SW 1271 (cell line): ENCODE results near the gene RCOR3.
A peak's percentile ranks its signal among the peaks of the same experiment; 100 is the strongest.
"Not testable (repeated sequence)": the region's sequence is repeated elsewhere in the genome, so short reads cannot be mapped to it uniquely, and the experiment has no call there.

Experiments
- DNase-seq, 2 experiments: peaks; one replicate each; lab custom pipeline; 2025; lab: John Stamatoyannopoulos, UW

The RCOR3 gene

GRCh38 chr1:211260141-211261107 lies 1.3 kb downstream of the RCOR3 start:
- DNase-seq, result peak; percentile 23 to 47

- DNase-seq, result no peak
Measured at GRCh38 chr1:211261229-211261628, 2.1 kb downstream of the RCOR3 start.

GRCh38 chr1:211263022-211263421 lies 3.9 kb downstream of the RCOR3 start:
- DNase-seq, result not testable (repeated sequence)

GRCh38 chr1:211267204-211267857 lies 8.2 kb downstream of the RCOR3 start:
- no peak for DNase-seq

- no peak for DNase-seq
Measured at GRCh38 chr1:211279340-211279739, 20.2 kb downstream of the RCOR3 start.

- DNase-seq, result no peak
Measured at GRCh38 chr1:211280910-211281309, 21.7 kb downstream of the RCOR3 start.

GRCh38 chr1:211281320-211282022 lies 22.3 kb downstream of the RCOR3 start:
- no peak for DNase-seq

GRCh38 chr1:211282023-211282373 lies 22.8 kb downstream of the RCOR3 start:
- DNase-seq, result no peak

GRCh38 chr1:211285196-211285595 lies 26.0 kb downstream of the RCOR3 start:
- DNase-seq, result no peak

GRCh38 chr1:211287218-211287617 lies 28.1 kb downstream of the RCOR3 start:
- DNase-seq, result no peak

- DNase-seq, result no peak
Measured at GRCh38 chr1:211292411-211292810, 33.2 kb downstream of the RCOR3 start.

- no peak for DNase-seq
Measured at GRCh38 chr1:211296396-211296795, 37.2 kb downstream of the RCOR3 start.

GRCh38 chr1:211305044-211305443 lies 45.9 kb downstream of the RCOR3 start:
- DNase-seq, result no peak

- no peak for DNase-seq
Measured at GRCh38 chr1:211309617-211310016, 50.5 kb downstream of the RCOR3 start.

GRCh38 chr1:211313392-211313791 lies 54.2 kb downstream of the RCOR3 start:
- DNase-seq, result no peak

GRCh38 chr1:211318576-211319280 lies 59.6 kb downstream of the RCOR3 start:
- no peak for DNase-seq

GRCh38 chr1:211319892-211320291 lies 60.7 kb downstream of the RCOR3 start:
- no peak for DNase-seq

GRCh38 chr1:211320980-211321379 lies 61.8 kb downstream of the RCOR3 start:
- peak in 1 of 2 experiments; percentile 4 for DNase-seq

- not testable (repeated sequence) for DNase-seq
Measured at GRCh38 chr1:211321646-211322045, 62.5 kb downstream of the RCOR3 start.

GRCh38 chr1:211323156-211324063 lies 64.2 kb downstream of the RCOR3 start:
- peak in 1 of 2 experiments; percentile 46 for DNase-seq
